HepG2 (cell line): ENCODE measurements around the gene NPS. TPM values are rescaled to one million over a fixed set of nuclear protein-coding genes. Genes with fewer than 3 reads are reported as not detected.

Source experiments
- ATAC-seq: fragments of 200-7000 bp; cut with Tn5 transposase; 3 replicates; pipeline ENCODE4 v1.9.1; 2020; ENCODE audit warnings: mild to moderate bottlenecking, moderate library complexity
- BruUV-seq: library from RNA; stranded (reverse); fragments of 400-500 nt; replicated peaks from 2 replicates; lab custom pipeline; 2021; lab: Mats Ljungman, UMichigan
- CTCF ChIA-PET: fragments of 300-600 bp; formaldehyde crosslinking; extraction: SDS; loops from one replicate; lab custom pipeline; 2021; ENCODE audit warnings: low total read pairs, inconsistent platforms, low intra/inter-chr PET ratio; lab: Yijun Ruan, JAX
- POLR2A ChIA-PET: fragments of 350-600 bp; sonication (Branson Sonifier 250); formaldehyde crosslinking; loops from one replicate; lab custom pipeline; 2020; ENCODE audit warnings: antibody characterized with exemption, inconsistent platforms; lab: Yijun Ruan, JAX
- DNase-seq: peaks from one replicate; pipeline ENCODE4 v3.0.0-alpha.2; 2015; ENCODE audit warnings: low spot score
- FAIRE-seq: peaks from 3 replicates; lab custom pipeline; 2011; peaks lifted over from hg19 to GRCh38; lab: Jason Lieb, UNC
- H2AFZ ChIP-seq: one replicate; pipeline ENCODE4 v1.6.1; 2011; ENCODE audit warnings: low read length, inconsistent platforms
- H3K27ac ChIP-seq: fragments of 300-600 bp; 3 replicates; pipeline ENCODE4 v1.8.0; 2011; ENCODE audit warnings: mixed run types, mild to moderate bottlenecking, mixed read lengths, low read length, inconsistent platforms; ENCODE audit not compliant: insufficient read depth; ENCODE audit errors: extremely low read length
- H3K27me3 ChIP-seq, 2 experiments: fragments of 200-600 bp in 1 of 2; 2 replicates in 1 of 2; 3 replicates in 1 of 2; pipeline versions ENCODE4 v1.6.0 to v1.8.0; 2011; ENCODE audit warnings: low read length in 2 of 2, mild to moderate bottlenecking in 2 of 2, moderate library complexity in 2 of 2, inconsistent platforms in 1 of 2; ENCODE audit not compliant: insufficient read depth in 2 of 2, control insufficient read depth in 1 of 2
- H3K36me3 ChIP-seq, 2 experiments: fragments of 200-600 bp in 1 of 2; replicated peaks in 1 of 2; 2 replicates in 1 of 2; 3 replicates in 1 of 2; pipeline versions ENCODE4 v1.5.1 to v1.8.0; 2011; ENCODE audit warnings: low read length in 2 of 2, inconsistent platforms in 1 of 2; ENCODE audit not compliant: insufficient read depth in 2 of 2, control insufficient read depth in 1 of 2
- H3K4me1 ChIP-seq: 2 replicates; pipeline ENCODE4 v1.5.1; 2012; ENCODE audit warnings: low read length, inconsistent platforms; ENCODE audit not compliant: insufficient read depth
- H3K4me2 ChIP-seq: 2 replicates; pipeline ENCODE4 v1.6.0; 2011; ENCODE audit warnings: low read depth, low read length, inconsistent platforms
- H3K4me3 ChIP-seq, 3 experiments: fragments of 200-600 bp in 1 of 3; sonication (generic), shearing (Covaris generic) in 1 of 3; replicated peaks in 1 of 3; 2 replicates each; pipeline ENCODE4 v1.5.1; 2011 to 2016; ENCODE audit warnings: low read length in 3 of 3, inconsistent platforms in 2 of 3, low read depth in 2 of 3, mild to moderate bottlenecking in 2 of 3, control low read depth in 1 of 3, mixed read lengths in 1 of 3; ENCODE audit not compliant: insufficient read depth in 1 of 3
- H3K79me2 ChIP-seq: one replicate; pipeline ENCODE4 v1.6.1; 2011; ENCODE audit warnings: low read length, inconsistent platforms; ENCODE audit not compliant: insufficient read depth
- H3K9ac ChIP-seq: 2 replicates; pipeline ENCODE4 v1.6.0; 2011; ENCODE audit warnings: mild to moderate bottlenecking, low read depth, low read length, inconsistent platforms; ENCODE audit not compliant: insufficient read depth
- H3K9me3 ChIP-seq: 2 replicates; pipeline ENCODE4 v1.5.1; 2012; ENCODE audit warnings: mild to moderate bottlenecking, low read length
- H4K20me1 ChIP-seq: 2 replicates; pipeline ENCODE4 v1.6.0; 2011; ENCODE audit warnings: inconsistent platforms, mild to moderate bottlenecking, low read length, moderate library complexity; ENCODE audit not compliant: insufficient read depth
- ELF4 ChIP-seq: sonication (generic); formaldehyde crosslinking; IDR thresholded peaks from 2 replicates; pipeline ENCODE4 v1.5.0; 2020; ENCODE audit warnings: missing genetic modification reagents, mild to moderate bottlenecking, moderate library complexity, borderline replicate concordance
- NFE2L1 ChIP-seq: sonication (generic); formaldehyde crosslinking; IDR thresholded peaks from 2 replicates; pipeline ENCODE4 v1.4.0; 2020; ENCODE audit warnings: missing genetic modification reagents, mild to moderate bottlenecking, borderline replicate concordance
- PLRG1 ChIP-seq: fragments of 450-650 bp; conservative IDR thresholded peaks from 2 replicates; pipeline ENCODE4 v1.6.1; 2016
- PRMT3 ChIP-seq: sonication (generic); formaldehyde crosslinking; IDR thresholded peaks from 2 replicates; pipeline ENCODE4 v1.8.1; 2022; ENCODE audit warnings: low read depth, mild to moderate bottlenecking, moderate library complexity, missing genetic modification reagents, borderline replicate concordance
- RARA ChIP-seq: IDR thresholded peaks from 2 replicates; pipeline ENCODE4 v1.6.1; 2016; ENCODE audit warnings: missing genetic modification reagents, missing compliant biosample characterization
- RXRA ChIP-seq: sonication (generic); formaldehyde crosslinking; IDR thresholded peaks from 2 replicates; pipeline ENCODE4 v1.5.1; 2020; ENCODE audit warnings: missing genetic modification reagents
- ZBTB20 ChIP-seq: sonication (generic); formaldehyde crosslinking; IDR thresholded peaks from 2 replicates; pipeline ENCODE4 v1.8.1; 2023; ENCODE audit warnings: missing genetic modification reagents, low read depth, mild to moderate bottlenecking, borderline replicate concordance
- WGBS: methylation state at CpG from one replicate; pipeline ENCODE4 v1.1.6; 2017; ENCODE audit warnings: low lambda C conversion rate; 5-methylcytosine and 5-hydroxymethylcytosine counted together
- in situ Hi-C: cut with HindIII; loops from 2 replicates; pipeline ENCODE4 v1.10.0; 2017; ENCODE audit warnings: low pct_unique_long_range_greater_than_20kb; ENCODE audit not compliant: extremely low pct_ligation_motif_present
- intact Hi-C: fragments of 100-400 bp; cut with micrococcal nuclease; formaldehyde crosslinking; loops from one replicate; pipeline ENCODE4 v1.10.0; 2022; ENCODE audit not compliant: unreplicated experiment
- polyA plus RNA-seq, 8 experiments: library from polyadenylated mRNA; depleted of rRNA in 3 of 8; stranded (reverse) in 7 of 8; unstranded in 1 of 8; fragments of >200 nt; fragmentation: Illumina TruSeq in 4 of 8; extraction: Trizol in 4 of 8; gene quantifications; 2 replicates each; pipeline versions ENCODE4 v1.2.1 to v1.2.3, GENCODE V29; 2011 to 2016; ENCODE audit warnings: low read depth in 4 of 8, missing spikeins in 1 of 8, mixed read lengths in 1 of 8; ENCODE audit not compliant: insufficient read depth in 1 of 8
- total RNA-seq, 5 experiments: library from RNA; depleted of rRNA; stranded (reverse); fragments of >200 nt; fragmentation: Illumina TruSeq; extraction: Trizol; gene quantifications; 2 replicates each; pipeline ENCODE4 v1.2.3, GENCODE V29; 2016; ENCODE audit warnings: low read depth in 1 of 5
- TF ChIP-seq, protein P1 (sequence below): IDR thresholded peaks from 2 replicates; pipeline ENCODE4 v1.6.1; 2016; ENCODE audit warnings: low read depth, missing genetic modification reagents, missing compliant biosample characterization

NPS gene
- total and polyA plus RNA-seq, 2 of the 13 experiments (the other 11 are each of a cell fraction or from before 2014, with no cell fraction given), result not detected

DNA sequence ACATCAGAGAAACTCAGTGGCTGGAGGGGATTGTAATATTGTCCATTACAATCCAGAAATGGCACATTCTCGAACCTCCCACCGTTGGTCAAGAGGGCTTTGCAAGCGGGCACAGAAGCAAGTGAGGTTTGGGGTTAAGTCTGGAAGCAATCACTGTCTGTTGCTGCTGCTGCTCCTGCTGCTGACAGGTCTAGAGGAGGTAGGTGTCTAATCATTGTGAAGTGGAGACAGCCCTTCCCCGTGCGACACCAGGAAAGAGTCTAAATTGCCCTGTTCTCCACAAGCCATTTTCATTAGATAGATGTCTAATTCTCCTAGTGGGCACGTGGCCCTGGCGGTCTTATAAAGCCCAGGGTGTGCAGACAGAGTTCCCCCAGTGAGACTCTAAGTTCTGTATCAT lies 43.5 kb downstream of the NPS start:
- no peak overlapping the region for H2AFZ ChIP-seq
- H3K79me2 ChIP-seq, result no peaks in the 10 kb centered on the region
- H3K9me3 ChIP-seq, result no peaks in the 10 kb centered on the region
- intact Hi-C loops, result no loop called here
- DNase-seq, result no peak
- WGBS, result 1% methylated on average over 7 of the region's 7 CpGs
- POLR2A ChIA-PET, result no interaction called here
- no peak overlapping the region for H3K27ac ChIP-seq
- BruUV-seq, result no TSS peak
- FAIRE-seq, result no peak
- no peaks in the 10 kb centered on the region for H4K20me1 ChIP-seq
- TF ChIP-seq PRMT3 (no peak), ELF4 (CRISPR knock-in tag) (no peak), RARA (CRISPR knock-in tag) (no peak), RXRA (CRISPR knock-in tag) (no peak), PLRG1 (no peak), NFE2L1 (no peak), ZBTB20 (CRISPR knock-in tag) (no peak)
- TF ChIP-seq, protein P1, sequence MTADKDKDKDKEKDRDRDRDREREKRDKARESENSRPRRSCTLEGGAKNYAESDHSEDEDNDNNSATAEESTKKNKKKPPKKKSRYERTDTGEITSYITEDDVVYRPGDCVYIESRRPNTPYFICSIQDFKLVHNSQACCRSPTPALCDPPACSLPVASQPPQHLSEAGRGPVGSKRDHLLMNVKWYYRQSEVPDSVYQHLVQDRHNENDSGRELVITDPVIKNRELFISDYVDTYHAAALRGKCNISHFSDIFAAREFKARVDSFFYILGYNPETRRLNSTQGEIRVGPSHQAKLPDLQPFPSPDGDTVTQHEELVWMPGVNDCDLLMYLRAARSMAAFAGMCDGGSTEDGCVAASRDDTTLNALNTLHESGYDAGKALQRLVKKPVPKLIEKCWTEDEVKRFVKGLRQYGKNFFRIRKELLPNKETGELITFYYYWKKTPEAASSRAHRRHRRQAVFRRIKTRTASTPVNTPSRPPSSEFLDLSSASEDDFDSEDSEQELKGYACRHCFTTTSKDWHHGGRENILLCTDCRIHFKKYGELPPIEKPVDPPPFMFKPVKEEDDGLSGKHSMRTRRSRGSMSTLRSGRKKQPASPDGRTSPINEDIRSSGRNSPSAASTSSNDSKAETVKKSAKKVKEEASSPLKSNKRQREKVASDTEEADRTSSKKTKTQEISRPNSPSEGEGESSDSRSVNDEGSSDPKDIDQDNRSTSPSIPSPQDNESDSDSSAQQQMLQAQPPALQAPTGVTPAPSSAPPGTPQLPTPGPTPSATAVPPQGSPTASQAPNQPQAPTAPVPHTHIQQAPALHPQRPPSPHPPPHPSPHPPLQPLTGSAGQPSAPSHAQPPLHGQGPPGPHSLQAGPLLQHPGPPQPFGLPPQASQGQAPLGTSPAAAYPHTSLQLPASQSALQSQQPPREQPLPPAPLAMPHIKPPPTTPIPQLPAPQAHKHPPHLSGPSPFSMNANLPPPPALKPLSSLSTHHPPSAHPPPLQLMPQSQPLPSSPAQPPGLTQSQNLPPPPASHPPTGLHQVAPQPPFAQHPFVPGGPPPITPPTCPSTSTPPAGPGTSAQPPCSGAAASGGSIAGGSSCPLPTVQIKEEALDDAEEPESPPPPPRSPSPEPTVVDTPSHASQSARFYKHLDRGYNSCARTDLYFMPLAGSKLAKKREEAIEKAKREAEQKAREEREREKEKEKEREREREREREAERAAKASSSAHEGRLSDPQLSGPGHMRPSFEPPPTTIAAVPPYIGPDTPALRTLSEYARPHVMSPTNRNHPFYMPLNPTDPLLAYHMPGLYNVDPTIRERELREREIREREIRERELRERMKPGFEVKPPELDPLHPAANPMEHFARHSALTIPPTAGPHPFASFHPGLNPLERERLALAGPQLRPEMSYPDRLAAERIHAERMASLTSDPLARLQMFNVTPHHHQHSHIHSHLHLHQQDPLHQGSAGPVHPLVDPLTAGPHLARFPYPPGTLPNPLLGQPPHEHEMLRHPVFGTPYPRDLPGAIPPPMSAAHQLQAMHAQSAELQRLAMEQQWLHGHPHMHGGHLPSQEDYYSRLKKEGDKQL (CRISPR knock-in tag), result no peak
- TF ChIP-seq, all 625 proteins: peak for 0
- no peaks in the 10 kb centered on the region for H3K4me1 ChIP-seq
- no peaks in the 10 kb centered on the region for H3K36me3 ChIP-seq
- no peak overlapping the region for H3K4me3 ChIP-seq
- peaks cover 0 to 1% of the 10 kb centered on the region in 2 experiments; a peak in 1 of 5 replicates for H3K27me3 ChIP-seq
- H3K9ac ChIP-seq, result no peak overlapping the region
- no peak for ATAC-seq
- in situ Hi-C loops, result no loop called here
- CTCF ChIA-PET, result no interaction called here
- H3K4me2 ChIP-seq, result no peak overlapping the region
